Esophagus muscularis mucosa (tissue), 4 donors: ENCODE results near the gene GALNT14. TPM values are rescaled to one million over a fixed set of nuclear protein-coding genes. Genes with fewer than 3 reads are reported as not detected.

Experiments
- DNase-seq: peaks from one replicate; pipeline ENCODE4 v3.0.0-alpha.2; 2017; ENCODE audit errors: extremely low spot score
- H3K27ac ChIP-seq, 4 donors: fragments of 200-600 bp; sonication (generic); replicated peaks in 1 of 4; 1 replicate in 3 of 4; 2 replicates in 1 of 4; pipeline ENCODE4 v1.5.1; 2016 to 2019; ENCODE audit warnings: mild to moderate bottlenecking in 1 of 4
- H3K27me3 ChIP-seq, 4 donors: fragments of 200-600 bp; sonication (generic); one replicate each; pipeline versions ENCODE4 v1.5.1 to v1.6.0; 2016 to 2019
- H3K36me3 ChIP-seq, 4 donors: fragments of 200-600 bp; sonication (generic); one replicate each; pipeline ENCODE4 v1.5.1; 2016 to 2019
- H3K4me1 ChIP-seq, 4 donors: fragments of 200-600 bp; sonication (generic); one replicate each; pipeline ENCODE4 v1.5.1; 2016 to 2019
- H3K4me3 ChIP-seq, 4 donors: fragments of 200-600 bp; sonication (generic); 1 replicate in 2 of 4; 2 replicates in 2 of 4; pipeline ENCODE4 v1.5.1; 2016 to 2019; ENCODE audit warnings: mild to moderate bottlenecking in 4 of 4, moderate library complexity in 1 of 4
- H3K9me3 ChIP-seq, 4 donors: fragments of 200-600 bp; sonication (generic); 1 replicate in 3 of 4; 2 replicates in 1 of 4; pipeline ENCODE4 v1.5.1; 2016 to 2019
- CTCF ChIP-seq, 3 experiments: fragments of 200-600 bp in 2 of 3; fragments of 450-650 bp in 1 of 3; sonication (generic) in 2 of 3; IDR thresholded peaks; one replicate each; pipeline ENCODE4 v1.5.1; 2017 to 2019; ENCODE audit warnings: antibody characterized with exemption in 3 of 3, mild to moderate bottlenecking in 2 of 3, moderate library complexity in 1 of 3
- EP300 ChIP-seq: sonication (generic); formaldehyde crosslinking; IDR thresholded peaks from one replicate; pipeline ENCODE4 v1.6.1; 2017; ENCODE audit warnings: antibody characterized with exemption
- POLR2A ChIP-seq: fragments of 450-650 bp; IDR thresholded peaks from one replicate; pipeline ENCODE4 v1.6.1; 2017; ENCODE audit warnings: antibody characterized with exemption, moderate library complexity, mild to moderate bottlenecking, low read depth
- POLR2AphosphoS5 ChIP-seq, 2 donors: sonication (generic); formaldehyde crosslinking; IDR thresholded peaks; one replicate each; pipeline ENCODE4 v1.6.1; 2017; ENCODE audit warnings: antibody characterized with exemption in 2 of 2
- WGBS: methylation state at CpG from one replicate; pipeline ENCODE4 v1.1.5; 2018; 5-methylcytosine and 5-hydroxymethylcytosine counted together
- intact Hi-C: fragments of 100-400 bp; cut with DNase I; formaldehyde crosslinking; loops from one replicate; pipeline ENCODE4 v1.15.1; 2023
- total RNA-seq, 4 donors: library from RNA; depleted of rRNA; stranded (reverse); fragments of >200 nt; gene quantifications; one replicate each; pipeline versions ENCODE4 v1.1.0 to v1.2.1, GENCODE V29; 2016

The GALNT14 gene
- total RNA-seq, 4 donors from 2014 or later: 0.33 to 1.0 (median 0.80) TPM; not detected in 1

- H3K27me3 ChIP-seq: peaks cover 0 to 62% (median 26%) of the 10 kb centered on the region in 4 donors
- no peaks in the 10 kb centered on the region for H3K9me3 ChIP-seq
- DNase-seq: no peak
- no peak overlapping the region for H3K27ac ChIP-seq
- WGBS: 88% methylated on average over 5 of the region's 5 CpGs
- intact Hi-C loops: no loop called here
- H3K4me3 ChIP-seq: no peak overlapping the region
- H3K4me1 ChIP-seq: peaks cover 6 to 12% (median 11%) of the 10 kb centered on the region in 4 donors
- TF ChIP-seq CTCF (IDR thresholded peaks at IDR 0.05): no peak
- no peak for TF ChIP-seq POLR2A
- TF ChIP-seq EP300: no peak
- no peak for TF ChIP-seq POLR2AphosphoS5 (IDR thresholded peaks at IDR 0.05)
- H3K36me3 ChIP-seq: no peaks in the 10 kb centered on the region
Measured at GRCh38 chr2:31132786-31133185, 5.5 kb downstream of the GALNT14 start.

- Histone ChIP-seq H3K4me1 (peaks cover 0 to 3% (median 2%) of the 10 kb centered on the region in 4 donors), H3K27me3 (peaks cover 0 to 54% (median 17%) of the 10 kb centered on the region in 4 donors), H3K36me3 (no peaks in the 10 kb centered on the region), H3K27ac (no peak overlapping the region), H3K4me3 (no peak overlapping the region), H3K9me3 (no peaks in the 10 kb centered on the region)
- TF ChIP-seq CTCF (IDR thresholded peaks at IDR 0.05): no peak
- no peak for TF ChIP-seq EP300
- TF ChIP-seq POLR2AphosphoS5 (IDR thresholded peaks at IDR 0.05): no peak
- no peak for TF ChIP-seq POLR2A
- WGBS: 45% methylated on average over 4 of the region's 4 CpGs
- intact Hi-C loops: no loop called here
- DNase-seq: no peak
Measured at GRCh38 chr2:31131871-31132270, 6.4 kb downstream of the GALNT14 start.

- 68% methylated on average over 6 of the region's 6 CpGs for WGBS
- no peak for DNase-seq
- no peaks in the 10 kb centered on the region for H3K4me1 ChIP-seq
- intact Hi-C loops: no loop called here
- no peak overlapping the region for H3K27ac ChIP-seq
- H3K9me3 ChIP-seq: no peaks in the 10 kb centered on the region
- no peak for TF ChIP-seq POLR2AphosphoS5 (IDR thresholded peaks at IDR 0.05)
- TF ChIP-seq POLR2A: no peak
- TF ChIP-seq CTCF (IDR thresholded peaks at IDR 0.05): no peak
- TF ChIP-seq EP300: no peak
- H3K27me3 ChIP-seq: peaks cover 0 to 31% (median 1%) of the 10 kb centered on the region in 4 donors
- no peaks in the 10 kb centered on the region for H3K36me3 ChIP-seq
- no peak overlapping the region for H3K4me3 ChIP-seq
Measured at GRCh38 chr2:31129375-31130171, 8.7 kb downstream of the GALNT14 start.

- no peak for TF ChIP-seq POLR2A
- no peak for TF ChIP-seq CTCF (IDR thresholded peaks at IDR 0.05)
- no peak for TF ChIP-seq POLR2AphosphoS5 (IDR thresholded peaks at IDR 0.05)
- TF ChIP-seq EP300: no peak
- intact Hi-C loops: no loop called here
- no peaks in the 10 kb centered on the region for H3K9me3 ChIP-seq
- no peaks in the 10 kb centered on the region for H3K36me3 ChIP-seq
- no peak overlapping the region for H3K4me3 ChIP-seq
- no peaks in the 10 kb centered on the region for H3K4me1 ChIP-seq
- peaks cover 0 to 21% (median 0%) of the 10 kb centered on the region in 4 donors for H3K27me3 ChIP-seq
- DNase-seq: no peak
- 71% methylated on average over 3 of the region's 3 CpGs for WGBS
- no peak overlapping the region for H3K27ac ChIP-seq
Measured at GRCh38 chr2:31127931-31128330, 10.3 kb downstream of the GALNT14 start.
